Kidney epithelial cell (primary cell): ENCODE measurements around the gene SEMA4A. TPM values are rescaled to one million over a fixed set of nuclear protein-coding genes. Genes with fewer than 3 reads are reported as not detected.
"Not testable (repeated sequence)": the region's sequence is repeated elsewhere in the genome, so short reads cannot be mapped to it uniquely, and the experiment has no call there.

ENCODE experiments used
- DNase-seq: peaks from one replicate; pipeline ENCODE4 v3.0.0-alpha.2; 2010; ENCODE audit warnings: low read depth
- H3K27me3 ChIP-seq: 2 replicates; pipeline ENCODE4 v1.6.0; 2011; ENCODE audit warnings: low read length; ENCODE audit not compliant: control insufficient read depth, insufficient read depth
- H3K36me3 ChIP-seq: 2 replicates; pipeline ENCODE4 v1.5.1; 2011; ENCODE audit warnings: low read length; ENCODE audit not compliant: control insufficient read depth, insufficient read depth
- H3K4me3 ChIP-seq: 2 replicates; pipeline ENCODE4 v1.5.1; 2011; ENCODE audit warnings: low read depth, mild to moderate bottlenecking, control low read depth, low read length
- CTCF ChIP-seq: IDR thresholded peaks from 2 replicates; pipeline ENCODE4 v1.5.1; 2011; ENCODE audit warnings: mild to moderate bottlenecking, moderate library complexity, low read length, control low read depth, inconsistent platforms; ENCODE audit not compliant: insufficient read depth, poor library complexity, severe bottlenecking
- total RNA-seq: library from RNA; depleted of rRNA; stranded (reverse); fragments of >200 nt; gene quantifications from 2 replicates; pipeline ENCODE4 v1.2.3, GENCODE V29; 2015

Gene SEMA4A
- total RNA-seq, 1 donor from 2014 or later: 2.6 TPM

- H3K4me3 ChIP-seq: peak within 1 kb of the TSS; percentile 67
- H3K27me3 ChIP-seq: no peaks in the 10 kb centered on the region
- DNase-seq: peak; percentile 88
- TF ChIP-seq CTCF: no peak
- no peaks in the 10 kb centered on the region for H3K36me3 ChIP-seq
Measured at GRCh38 chr1:156114101-156114918, 39.1 kb upstream of the SEMA4A start, which contains the start of gene LMNA. Gene LMNA, plus strand, starts transcription at chr1:156114711. Its CDS starts 208 bp downstream, at chr1:156114919.

GRCh38 chr1:156114919-156115513 is 38.4 kb upstream of the SEMA4A start:
- Histone ChIP-seq H3K27me3 (no peaks in the 10 kb centered on the region), H3K36me3 (no peaks in the 10 kb centered on the region), H3K4me3 (peak overlapping the region; percentile 67)
- DNase-seq: no peak
- TF ChIP-seq CTCF: no peak

- Histone ChIP-seq H3K36me3 (no peaks in the 10 kb centered on the region), H3K4me3 (peak overlapping the region; percentile 67), H3K27me3 (no peaks in the 10 kb centered on the region)
- TF ChIP-seq CTCF: no peak
- no peak for DNase-seq
Measured at GRCh38 chr1:156115514-156116374, 37.6 kb upstream of the SEMA4A start.

- not testable (repeated sequence) for DNase-seq, H3K27me3 ChIP-seq, H3K36me3 ChIP-seq
- peak overlapping the region; percentile 67 for H3K4me3 ChIP-seq
Measured at GRCh38 chr1:156116731-156117130, 36.7 kb upstream of the SEMA4A start.

- Histone ChIP-seq H3K4me3 (peak overlapping the region; percentile 2), H3K36me3 (no peaks in the 10 kb centered on the region), H3K27me3 (no peaks in the 10 kb centered on the region)
- no peak for DNase-seq
- TF ChIP-seq CTCF: no peak
Measured at GRCh38 chr1:156117414-156118176, 35.8 kb upstream of the SEMA4A start.
